DMS153 (cell line): ENCODE results near the gene KPNB1.

Experiments used
- DNase-seq: peaks from one replicate; lab custom pipeline; 2025; lab: John Stamatoyannopoulos, UW

Gene KPNB1

DNA sequence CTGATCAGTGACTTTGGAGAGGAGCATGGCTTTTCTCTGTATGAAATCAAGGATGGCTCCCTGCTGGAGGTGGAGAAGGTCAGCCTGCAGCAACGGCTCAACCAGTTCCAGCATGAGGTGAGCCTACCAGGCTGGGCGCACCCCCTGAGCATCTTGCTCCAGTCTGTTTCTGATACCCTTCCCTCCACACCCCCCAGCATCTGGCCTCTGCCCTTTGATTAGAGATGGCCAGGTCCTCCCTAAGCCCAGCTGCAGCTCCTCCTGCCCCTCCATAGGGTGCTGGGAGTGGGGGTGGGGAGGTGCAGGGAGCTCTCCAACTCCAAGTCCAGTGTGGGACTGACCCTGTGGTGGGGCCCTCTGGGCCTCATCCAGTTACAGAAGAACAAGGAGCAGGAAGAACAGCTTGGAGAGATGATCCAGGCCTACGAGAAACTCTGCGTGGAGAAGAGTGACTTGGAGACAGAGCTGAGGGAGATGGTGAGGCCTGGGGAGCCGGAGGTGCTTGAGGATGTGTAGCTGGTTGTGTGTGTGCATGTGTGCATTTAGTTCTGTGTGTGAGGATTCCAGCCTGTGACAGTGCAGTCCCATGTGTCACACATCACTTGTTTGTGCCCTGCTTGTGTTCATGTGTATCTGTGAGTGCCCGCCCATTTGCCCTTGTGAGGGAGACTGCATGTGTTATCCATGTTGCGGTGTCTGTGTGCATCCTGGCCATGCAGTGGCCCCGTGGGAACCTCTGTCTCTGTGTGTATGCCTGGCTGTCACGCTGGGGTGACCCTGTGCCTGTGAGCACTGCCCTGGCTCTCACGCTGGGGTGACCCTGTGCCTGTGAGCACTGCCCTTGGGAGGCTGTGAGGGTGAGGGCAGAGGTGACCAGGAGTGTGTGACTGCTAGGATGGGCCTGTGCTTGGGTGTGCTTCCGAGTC lies 47.3 kb downstream of the KPNB1 start:
- DNase-seq, result no peak

DNA sequence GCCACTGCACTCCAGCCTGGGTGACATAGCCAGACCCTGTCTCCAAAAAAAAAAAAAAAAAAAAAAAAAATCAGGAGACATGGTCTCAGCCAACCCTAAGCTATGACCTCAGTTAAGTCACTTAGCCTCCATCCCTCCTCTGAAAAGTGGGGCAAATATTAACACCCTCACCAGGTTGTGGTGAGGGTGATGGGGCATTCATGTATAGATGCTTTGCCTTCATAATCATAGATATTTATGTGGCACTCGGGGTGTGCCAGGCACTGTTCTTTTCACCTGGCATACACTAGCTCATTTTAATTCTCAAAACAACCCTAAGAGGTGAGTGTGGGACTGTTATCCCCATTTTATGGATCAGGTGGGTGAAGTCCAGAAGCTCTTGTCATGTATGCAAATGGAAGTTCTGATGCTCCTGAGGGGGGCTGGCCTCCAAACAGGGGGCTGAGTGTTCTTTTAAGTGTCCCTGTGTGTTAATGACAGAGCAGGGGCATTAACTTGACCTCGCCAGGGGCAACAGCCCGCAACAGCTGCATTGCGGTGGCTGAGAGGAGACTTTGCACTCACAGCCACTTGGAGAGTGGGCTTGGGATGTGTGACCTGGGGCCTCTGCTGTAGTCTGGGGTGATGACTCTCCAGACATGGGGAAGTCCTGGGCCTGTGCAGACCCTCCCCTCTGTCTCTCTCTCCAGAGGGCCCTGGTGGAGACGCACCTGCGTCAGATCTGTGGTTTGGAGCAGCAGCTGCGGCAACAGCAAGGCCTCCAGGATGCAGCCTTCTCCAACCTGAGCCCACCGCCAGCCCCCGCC lies 48.4 kb downstream of the KPNB1 start:
- DNase-seq, result no peak

DNA sequence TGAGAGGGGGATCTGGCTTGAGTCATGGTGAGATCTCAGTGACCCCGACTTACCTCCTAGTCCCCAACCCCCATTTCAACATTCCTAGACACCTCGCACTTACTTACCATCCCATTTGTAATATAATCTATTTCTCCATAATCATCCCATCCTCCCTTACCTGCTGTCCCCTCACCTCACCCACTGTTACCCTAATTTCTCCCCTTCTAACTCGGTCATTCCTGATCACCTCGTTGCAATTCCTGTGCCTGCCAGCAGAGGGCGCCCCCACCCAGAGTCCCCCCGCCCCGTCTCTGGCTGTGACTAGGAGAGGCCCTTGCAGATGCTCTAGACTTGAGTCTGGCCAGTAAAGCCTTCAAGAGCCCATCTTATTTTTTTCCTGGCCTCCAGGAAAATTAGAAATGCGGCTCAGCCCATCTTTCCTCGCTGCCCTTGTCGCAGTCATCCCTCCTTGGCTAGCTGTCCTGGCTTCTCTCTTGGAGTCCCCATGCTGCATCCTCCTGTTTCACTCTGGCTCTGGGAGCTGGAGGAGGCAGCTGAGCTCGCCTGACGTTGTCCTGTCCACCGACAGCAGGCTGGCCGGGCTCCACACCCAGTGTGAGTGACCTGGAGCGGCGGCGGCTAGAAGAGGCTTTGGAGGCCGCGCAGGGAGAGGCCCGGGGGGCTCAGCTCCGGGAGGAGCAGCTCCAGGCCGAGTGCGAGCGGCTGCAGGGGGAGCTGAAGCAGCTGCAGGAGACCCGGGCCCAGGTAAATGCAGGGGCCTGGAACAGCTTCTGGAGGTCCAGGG lies 49.2 kb downstream of the KPNB1 start:
- no peak for DNase-seq

DNA sequence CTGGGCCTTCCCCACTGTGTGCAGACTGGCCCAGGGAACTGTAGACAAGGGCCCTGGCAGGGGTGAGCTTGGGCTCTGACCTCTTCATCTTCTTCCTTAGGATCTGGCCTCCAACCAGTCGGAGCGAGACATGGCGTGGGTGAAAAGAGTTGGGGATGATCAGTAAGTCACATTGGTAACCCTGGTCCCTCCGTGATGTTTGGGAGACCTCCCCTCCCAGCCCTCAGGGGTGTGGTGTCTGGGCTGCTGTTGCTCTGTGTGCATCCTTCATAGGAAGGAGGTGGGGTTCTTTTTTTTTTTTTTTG lies 49.8 kb downstream of the KPNB1 start:
- no peak for DNase-seq

DNA sequence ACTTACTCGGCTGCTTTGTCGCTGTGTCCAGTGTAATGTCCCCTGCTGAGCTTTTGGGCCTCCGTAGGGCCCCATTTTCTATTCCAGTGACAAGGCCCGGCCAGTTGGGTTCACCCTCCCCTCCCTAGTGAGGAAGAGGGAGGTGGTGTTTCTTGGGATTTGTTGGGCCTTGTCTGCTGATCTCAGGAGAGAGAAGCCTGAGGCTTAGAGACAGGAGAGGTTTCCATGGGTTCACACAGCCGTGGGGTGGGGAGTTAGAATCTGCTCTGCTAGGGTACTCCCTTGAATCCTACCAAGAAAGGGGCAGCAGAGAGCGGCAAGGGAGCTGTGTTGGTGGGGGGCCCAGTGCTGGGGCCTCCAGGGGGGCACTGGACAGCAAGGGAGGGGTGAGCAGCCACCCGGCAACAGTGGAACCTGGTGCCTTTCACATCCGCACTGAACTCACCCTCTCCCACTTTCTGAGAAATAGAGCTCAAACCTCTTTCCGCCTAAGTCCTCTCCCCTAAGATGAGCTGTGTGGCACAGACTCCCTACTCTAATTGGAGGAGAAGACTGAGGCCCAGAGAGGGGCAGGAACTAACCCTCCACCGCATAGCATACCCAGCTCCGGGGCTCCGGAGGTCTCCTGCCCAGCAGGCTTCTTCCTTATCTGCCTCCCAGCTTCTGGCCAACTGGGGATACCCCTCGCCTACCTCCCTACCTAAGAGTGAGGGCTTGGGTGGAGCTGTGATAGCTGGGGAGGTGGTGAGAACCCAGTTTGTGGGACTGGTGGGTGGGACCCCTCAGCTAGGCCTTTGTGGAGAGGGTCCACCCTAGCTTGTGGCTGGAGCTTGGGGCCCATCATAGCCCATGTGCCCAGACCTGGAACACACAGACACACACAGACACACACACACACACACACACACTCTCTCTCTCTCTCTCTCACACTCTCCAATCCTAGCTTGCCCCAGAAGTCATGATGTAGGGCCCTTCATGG lies 51.0 kb downstream of the KPNB1 start:
- no peak for DNase-seq

DNA sequence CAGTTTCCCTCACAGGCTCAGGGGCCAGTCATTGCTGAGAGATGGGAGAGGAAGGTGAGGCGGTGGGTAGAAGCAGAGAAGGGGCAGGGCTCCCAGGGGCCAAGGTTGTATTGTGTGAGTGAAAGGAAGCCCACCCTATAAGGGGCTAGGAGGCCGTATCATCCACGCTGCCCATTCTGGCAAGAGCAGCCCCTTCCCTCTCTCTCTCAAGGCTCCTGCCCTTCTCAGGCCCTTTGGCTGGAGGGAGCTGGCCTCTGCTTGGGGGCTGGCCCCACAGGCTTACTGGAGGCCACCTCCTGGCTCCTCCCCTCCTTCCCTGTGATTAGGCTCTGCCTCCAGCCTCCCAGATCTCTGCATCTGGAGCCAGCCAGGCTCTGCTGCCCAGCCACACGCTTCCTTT lies 51.9 kb downstream of the KPNB1 start:
- DNase-seq, result no peak

DNA sequence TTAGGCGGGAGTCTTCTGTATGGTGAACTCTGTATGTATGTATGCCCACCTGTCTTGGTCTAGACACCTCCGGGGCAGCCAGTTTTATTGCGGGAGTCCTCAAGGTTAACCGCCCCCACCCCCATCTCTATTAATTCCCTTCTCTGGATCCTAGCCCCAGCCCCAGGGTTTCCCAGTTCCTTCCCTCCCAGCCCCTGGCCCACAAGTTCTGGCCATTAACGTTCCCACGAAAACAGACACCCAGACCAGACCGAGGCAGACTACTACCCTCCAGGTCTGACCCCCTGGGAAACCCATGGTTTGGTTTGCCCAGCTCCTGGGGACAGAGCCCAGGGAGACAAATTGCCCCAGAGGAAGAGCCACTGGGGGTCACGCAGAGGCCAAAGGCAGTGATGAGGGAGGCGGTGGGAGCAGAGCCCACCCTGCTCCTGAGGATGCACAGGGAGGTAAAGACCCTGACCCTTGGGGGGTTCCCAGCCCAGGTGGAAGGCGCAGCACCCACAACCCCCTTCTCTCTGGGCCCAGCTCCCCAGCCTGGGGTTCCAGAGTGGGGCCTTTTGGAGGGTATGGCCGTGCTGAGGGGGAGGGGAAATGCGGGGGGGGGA lies 52.8 kb downstream of the KPNB1 start:
- DNase-seq, result no peak

DNA sequence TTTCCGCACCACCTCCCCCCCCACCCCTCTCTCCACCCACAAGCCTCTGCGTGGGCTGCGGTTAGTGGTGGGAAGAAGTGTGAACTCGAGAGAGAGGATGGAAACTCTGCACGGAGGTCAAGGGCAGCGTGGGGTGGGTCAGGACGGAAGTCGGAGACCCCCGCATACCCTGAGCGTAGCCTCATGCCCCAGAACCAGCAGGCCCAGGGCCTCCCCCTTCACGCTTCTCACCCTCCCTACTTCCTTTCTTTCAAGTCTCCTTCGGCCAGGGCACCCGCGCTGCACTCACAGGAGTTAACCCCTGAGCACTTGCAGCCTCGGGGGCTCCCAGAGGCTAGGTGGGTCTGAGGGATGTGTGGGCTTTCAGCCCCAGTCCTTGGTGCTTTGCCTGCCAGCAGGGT lies 53.5 kb downstream of the KPNB1 start:
- no peak for DNase-seq

DNA sequence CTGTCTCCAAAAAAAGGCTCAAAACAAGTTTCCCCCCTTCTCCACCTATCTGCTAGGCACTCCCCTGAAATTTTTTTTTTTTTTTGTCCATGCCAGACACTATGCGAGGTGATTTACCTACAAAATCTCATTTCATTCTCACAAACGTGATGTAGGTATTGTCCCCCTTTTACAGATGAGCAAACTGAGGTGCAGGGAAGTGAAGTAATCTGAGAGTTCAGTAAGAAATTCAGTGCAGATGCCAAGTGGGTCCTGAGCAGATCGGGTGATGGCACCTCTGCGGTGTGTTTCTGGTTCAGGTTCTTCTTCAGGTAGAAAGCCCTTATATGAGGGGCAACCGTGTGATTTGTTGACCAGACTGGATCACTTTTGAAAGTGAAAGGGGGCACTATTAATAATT lies 54.0 kb downstream of the KPNB1 start:
- no peak for DNase-seq

DNA sequence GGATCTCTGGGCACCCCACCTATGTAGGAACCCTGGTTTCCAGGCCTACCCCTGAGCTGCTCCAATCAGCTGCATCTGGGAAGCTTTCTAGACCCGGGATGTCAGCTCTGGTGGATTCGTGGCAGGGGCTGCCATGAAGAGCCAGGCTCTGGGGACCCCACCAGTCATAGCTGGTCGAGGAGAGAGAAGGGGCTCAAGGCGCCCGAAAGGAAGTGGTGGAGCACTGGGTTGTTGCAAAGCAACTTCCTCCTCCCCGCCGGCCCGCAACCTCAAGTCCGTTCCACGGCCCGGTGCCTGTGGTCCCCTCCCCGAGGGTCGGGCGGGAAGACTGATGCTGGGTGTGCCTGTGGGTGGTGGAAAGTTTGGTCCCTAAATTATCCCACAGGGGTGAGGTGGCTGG lies 54.4 kb downstream of the KPNB1 start:
- no peak for DNase-seq

DNA sequence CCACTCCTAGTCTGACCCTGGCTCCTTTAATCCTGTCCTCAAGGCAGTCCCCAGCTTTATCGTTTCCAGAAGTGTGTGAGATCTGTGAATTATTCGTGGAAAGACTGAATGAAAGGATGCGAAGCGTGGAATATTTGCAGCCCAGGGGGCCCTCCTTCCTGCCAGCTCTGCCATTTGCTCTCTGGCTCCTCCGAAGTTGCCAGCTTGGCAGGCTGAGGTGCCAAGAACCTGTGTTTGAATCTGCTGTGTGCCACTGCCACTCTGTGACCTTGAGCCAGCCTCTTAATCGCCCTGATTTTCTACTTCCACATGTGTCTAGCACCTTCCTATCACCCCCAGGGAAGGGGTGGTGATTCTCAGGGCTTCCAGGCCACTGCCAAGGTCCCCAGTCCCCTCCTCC lies 55.0 kb downstream of the KPNB1 start:
- no peak for DNase-seq

DNA sequence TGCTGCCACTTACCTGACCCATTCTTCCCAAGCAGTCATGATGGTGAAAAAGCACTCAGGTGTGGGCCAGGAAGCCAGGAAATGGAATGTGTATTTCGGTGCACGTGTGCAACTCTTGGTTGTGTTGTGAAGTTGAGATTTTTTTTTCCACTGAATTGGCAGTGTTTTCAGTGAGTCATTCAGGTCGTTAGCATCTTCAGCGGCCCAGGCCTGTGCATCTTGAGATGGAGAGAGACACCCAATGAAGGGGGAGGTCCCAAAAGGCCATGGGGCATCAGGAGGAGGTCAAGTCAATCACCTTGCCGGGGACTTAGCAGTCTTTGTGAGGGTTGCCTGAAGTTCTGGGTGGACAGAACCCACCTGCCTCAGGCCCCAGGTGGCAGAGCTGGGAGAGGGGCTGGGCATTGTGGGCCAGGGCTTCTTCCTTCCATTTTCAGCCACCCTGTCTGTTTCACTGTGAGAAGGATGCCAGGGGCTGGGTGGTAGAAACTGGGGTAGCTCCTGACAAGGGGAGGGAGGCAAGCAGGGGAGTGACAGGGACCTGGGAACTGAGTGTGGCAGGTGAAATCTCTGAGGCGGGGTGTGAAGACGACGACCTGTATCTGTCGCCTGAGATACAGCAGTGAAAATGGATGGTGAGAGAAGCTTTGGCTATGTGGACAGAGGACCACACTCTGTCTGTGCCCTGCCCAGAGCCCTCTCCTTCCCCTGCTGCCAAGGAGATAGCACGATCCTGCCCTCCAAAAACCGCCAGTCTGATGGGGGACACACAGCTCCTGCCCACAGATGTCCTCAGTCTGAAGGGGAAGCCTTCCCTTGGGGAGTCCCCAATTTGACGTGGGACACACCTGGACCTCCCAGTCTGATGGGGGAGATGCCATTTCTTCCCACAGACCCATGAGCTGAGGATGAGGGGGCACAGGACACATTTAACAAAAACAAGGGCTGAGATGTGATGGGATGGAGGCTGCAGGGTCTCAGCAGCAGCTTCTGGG lies 56.1 kb downstream of the KPNB1 start:
- no peak for DNase-seq

DNA sequence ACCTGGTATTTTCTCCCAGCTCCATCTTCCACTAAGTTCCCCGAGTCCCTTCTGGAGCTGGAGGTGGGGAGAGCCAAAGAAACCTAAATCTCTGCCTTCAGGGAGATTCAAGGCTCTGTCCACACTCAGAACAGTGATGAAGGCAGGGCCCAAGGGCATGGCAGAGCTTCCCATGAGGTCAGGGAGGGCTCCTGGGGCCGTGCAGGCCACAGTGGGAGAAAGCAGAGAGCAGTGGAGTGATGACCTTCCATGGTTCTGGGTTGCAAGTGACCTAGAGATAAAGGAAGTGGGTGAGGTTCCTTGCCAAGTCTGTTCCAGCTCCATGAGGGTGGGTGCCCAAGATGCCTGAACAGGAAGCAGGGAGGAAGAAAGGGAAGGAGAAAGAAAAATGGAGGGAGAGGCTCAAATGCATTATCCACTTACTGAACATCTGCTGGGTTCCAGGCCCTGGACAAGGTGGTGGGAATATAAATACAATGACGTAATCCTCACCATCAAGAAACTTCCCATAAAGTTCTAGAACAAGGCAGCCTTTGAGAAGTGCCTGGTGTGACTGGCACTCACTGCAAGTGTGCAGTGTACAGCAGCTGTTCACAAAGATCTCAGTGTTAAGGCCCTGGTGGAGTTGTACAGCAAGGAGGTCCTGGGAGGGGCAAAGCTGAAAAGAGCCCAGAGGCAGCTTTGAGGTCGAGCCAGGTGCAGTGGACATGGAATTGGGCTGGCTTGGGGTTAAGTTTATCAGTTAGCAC lies 57.5 kb downstream of the KPNB1 start:
- DNase-seq, result no peak

DNA sequence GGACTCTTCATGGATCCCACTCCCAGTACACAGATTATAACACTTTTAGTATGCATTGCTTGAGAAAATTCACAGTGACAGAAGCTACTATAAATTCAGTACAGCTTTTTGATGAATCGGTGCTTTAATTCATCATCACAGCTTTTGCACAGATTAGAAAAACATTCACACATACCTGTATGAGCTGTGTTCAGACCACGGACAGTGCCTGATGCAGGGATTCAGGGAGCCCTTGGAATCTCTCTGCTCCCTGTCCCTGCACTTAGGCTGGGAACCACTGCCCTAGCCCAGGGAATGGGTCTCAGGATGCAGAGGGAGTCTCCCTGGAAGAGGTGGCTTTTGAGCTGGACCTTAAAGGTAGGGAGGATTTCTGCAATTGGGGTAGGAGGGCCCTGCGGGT lies 58.2 kb downstream of the KPNB1 start:
- DNase-seq, result no peak

DNA sequence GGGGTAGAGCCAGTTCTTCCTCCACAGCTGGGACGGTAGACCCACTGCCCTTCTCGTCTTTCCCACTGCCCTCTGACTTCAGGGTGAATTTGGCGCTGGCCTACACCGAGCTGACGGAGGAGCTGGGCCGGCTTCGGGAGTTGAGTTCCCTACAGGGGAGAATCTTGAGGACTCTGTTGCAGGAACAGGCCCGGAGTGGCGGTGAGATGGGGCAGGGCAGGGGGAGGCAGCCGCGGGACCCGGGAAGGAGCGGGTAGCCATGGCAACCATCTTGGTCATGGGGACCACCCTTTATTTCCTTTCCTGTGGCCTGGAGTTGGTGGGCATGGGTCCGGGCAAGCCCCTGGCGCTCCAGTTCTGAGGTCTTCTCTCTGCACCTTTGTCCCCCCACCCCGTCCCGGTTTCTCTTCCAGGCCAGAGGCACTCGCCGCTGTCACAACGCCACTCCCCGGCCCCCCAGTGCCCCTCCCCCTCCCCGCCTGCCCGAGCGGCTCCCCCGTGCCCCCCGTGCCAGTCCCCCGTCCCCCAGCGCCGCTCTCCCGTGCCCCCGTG lies 58.7 kb downstream of the KPNB1 start:
- no peak for DNase-seq

DNA sequence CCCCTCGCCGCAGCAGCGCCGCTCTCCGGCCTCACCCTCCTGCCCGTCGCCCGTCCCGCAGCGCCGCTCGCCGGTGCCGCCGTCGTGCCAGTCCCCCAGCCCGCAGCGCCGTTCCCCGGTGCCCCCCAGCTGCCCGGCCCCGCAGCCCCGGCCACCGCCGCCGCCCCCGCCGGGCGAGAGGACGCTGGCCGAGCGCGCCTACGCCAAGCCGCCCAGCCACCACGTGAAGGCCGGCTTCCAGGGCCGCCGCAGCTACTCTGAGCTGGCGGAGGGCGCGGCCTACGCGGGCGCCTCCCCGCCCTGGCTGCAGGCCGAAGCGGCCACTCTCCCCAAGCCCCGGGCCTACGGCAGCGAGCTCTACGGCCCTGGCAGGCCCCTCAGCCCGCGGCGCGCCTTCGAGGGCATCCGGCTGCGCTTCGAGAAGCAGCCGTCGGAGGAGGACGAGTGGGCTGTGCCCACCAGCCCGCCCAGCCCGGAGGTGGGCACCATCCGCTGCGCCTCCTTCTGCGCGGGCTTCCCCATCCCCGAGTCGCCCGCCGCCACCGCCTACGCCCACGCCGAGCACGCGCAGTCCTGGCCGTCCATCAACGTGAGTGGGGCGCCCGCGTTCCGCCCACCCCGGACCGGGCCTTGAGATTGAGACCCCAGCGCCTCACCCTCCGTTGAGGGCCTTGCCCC lies 59.3 kb downstream of the KPNB1 start:
- no peak for DNase-seq

DNA sequence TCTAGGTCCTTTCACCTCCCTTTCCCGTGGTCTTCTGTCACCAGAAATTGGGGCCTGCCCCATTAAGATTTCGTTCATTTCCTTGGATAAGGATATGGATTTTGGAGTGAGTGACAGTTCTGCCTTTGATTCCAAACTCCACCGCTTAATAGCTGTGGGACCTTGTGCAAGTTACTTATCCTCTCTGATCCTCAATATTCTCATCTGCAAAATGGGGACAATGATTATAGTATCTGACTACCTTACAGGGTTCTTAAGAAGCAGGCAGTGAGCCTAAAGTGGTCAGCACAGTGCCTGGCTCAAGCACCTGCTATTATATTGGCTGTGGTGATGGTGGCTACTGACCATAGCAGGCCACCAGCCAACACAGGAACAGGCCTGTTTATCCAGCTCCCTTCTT lies 59.9 kb downstream of the KPNB1 start:
- no peak for DNase-seq
